ENCODE measurements around the gene RPN2. TPM values are rescaled to one million over a fixed set of nuclear protein-coding genes. Genes with fewer than 3 reads are reported as not detected.

RPN2 gene
- total and polyA plus RNA-seq, 5 experiments from 2014 or later = 94.4 to 239 (median 235) TPM

DNA sequence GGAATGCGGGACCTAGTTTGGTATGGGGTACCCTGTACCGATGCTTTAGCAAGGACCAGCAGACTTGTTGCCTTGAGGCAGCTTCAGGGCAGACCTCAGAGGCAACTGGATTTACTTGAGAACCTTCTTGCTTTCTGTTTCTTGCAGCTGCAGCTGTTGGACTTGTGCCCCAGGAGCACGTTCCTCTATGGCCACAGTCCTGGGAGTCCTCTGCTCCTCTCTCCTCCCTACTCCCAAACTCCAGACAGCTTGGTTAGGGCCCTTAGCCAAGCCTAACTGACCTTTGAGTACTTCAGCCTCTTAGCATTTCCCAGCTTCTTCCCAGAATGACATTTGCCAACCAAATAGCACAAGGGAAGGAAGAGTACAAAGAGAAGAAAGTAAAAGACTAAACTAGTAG lies 47.8 kb downstream of the RPN2 start:
- H3K27ac Mint-ChIP-seq = peak overlapping the region in 1 of 10 donors; percentile 19
- POLR2A ChIA-PET = no interaction called here
- H3K4me3 Mint-ChIP-seq = no peak overlapping the region

GRCh38 chr20:37228082-37228481 lies 49.0 kb downstream of the RPN2 start:
- DNase-seq = no peak
- no peak for ATAC-seq
- Mint-ChIP-seq H3K4me3 (no peak overlapping the region), H3K27me3 (no peaks in the 10 kb centered on the region), H3K36me3 (peaks cover 7 to 97% (median 34%) of the 10 kb centered on the region in 3 donors), H3K4me1 (peaks cover 0 to 1% (median 0%) of the 10 kb centered on the region in 4 donors), H3K27ac (no peak overlapping the region), H3K9me3 (no peaks in the 10 kb centered on the region)
- POLR2A ChIA-PET = no interaction called here

More for the DNA sequence above, 47.8 kb downstream of the RPN2 start:
- ATAC-seq (no peak), DNase-seq (no peak)
- Mint-ChIP-seq H3K36me3 (peaks cover 7 to 96% (median 29%) of the 10 kb centered on the region in 3 donors), H3K9me3 (no peaks in the 10 kb centered on the region), H3K27me3 (no peaks in the 10 kb centered on the region), H3K4me1 (peaks cover 0 to 1% (median 0%) of the 10 kb centered on the region in 4 donors)

GRCh38 chr20:37228656-37229055 lies 49.5 kb downstream of the RPN2 start:
- H3K4me1 Mint-ChIP-seq = peaks cover 0 to 1% (median 0%) of the 10 kb centered on the region in 4 donors
- H3K36me3 Mint-ChIP-seq = peaks cover 7 to 98% (median 31%) of the 10 kb centered on the region in 3 donors
- DNase-seq (no peak), ATAC-seq (no peak)
- H3K9me3 Mint-ChIP-seq = no peaks in the 10 kb centered on the region
- H3K27ac Mint-ChIP-seq = peak overlapping the region in 2 of 10 donors; percentile 40 to 44
- H3K4me3 Mint-ChIP-seq = no peak overlapping the region
- H3K27me3 Mint-ChIP-seq = no peaks in the 10 kb centered on the region
- POLR2A ChIA-PET = no interaction called here

DNA sequence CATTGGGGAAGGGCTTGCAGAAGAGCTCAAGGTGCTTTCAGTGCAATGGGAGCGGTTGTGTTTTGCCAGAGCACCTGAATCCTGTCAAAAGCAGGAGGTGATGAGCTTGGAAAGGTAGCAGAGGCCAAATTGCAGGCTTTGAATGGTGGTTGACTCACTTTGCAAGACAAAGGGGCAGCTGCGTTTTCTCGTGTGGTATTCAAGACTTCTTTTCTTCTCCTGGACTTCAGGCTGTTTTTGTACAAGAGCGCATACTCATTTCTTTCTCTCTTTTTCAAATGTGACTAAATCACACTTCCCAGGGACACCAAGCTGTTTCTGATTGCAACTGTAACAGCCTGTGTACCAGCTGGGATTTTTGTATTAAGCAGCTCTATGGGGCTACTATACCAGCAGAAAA lies 50.2 kb downstream of the RPN2 start:
- no peak overlapping the region for H3K4me3 Mint-ChIP-seq
- no peak for DNase-seq
- H3K4me1 Mint-ChIP-seq = peaks cover 0 to 1% (median 0%) of the 10 kb centered on the region in 4 donors
- POLR2A ChIA-PET = no interaction called here
- no peaks in the 10 kb centered on the region for H3K9me3 Mint-ChIP-seq
- H3K27me3 Mint-ChIP-seq = no peaks in the 10 kb centered on the region
- no peak for ATAC-seq
- H3K36me3 Mint-ChIP-seq = peaks cover 7 to 98% (median 25%) of the 10 kb centered on the region in 3 donors
- H3K27ac Mint-ChIP-seq = peak overlapping the region in 3 of 10 donors; percentile 22 to 59 (median 40)

DNA sequence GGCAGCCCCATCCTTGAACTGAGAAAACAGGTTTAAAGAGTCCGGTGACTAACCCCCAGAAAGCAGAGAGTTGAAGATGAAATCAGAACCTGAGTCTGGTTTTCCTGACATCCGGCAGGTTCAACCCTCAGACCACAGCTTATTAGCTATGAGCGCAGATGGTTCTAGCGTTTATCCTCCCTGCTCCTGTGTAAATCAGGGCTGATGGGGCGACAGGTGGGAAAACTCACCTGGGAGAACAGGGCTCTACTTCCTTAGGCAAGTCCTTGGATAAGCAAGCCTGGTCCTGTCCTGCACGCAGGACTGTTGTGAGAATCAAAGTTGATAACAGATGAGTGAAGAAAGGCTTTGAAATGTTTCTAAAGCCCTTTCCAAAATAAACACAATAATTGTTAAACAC lies 51.1 kb downstream of the RPN2 start:
- DNase-seq = no peak
- Mint-ChIP-seq H3K4me1 (peaks cover 0 to 1% (median 0%) of the 10 kb centered on the region in 4 donors), H3K36me3 (peaks cover 7 to 98% (median 24%) of the 10 kb centered on the region in 3 donors), H3K27ac (no peak overlapping the region), H3K4me3 (no peak overlapping the region), H3K9me3 (no peaks in the 10 kb centered on the region), H3K27me3 (no peaks in the 10 kb centered on the region)
- ATAC-seq = no peak
- POLR2A ChIA-PET = interaction anchor here (0.6 kb wide), 1 partner anchor 1765 kb away, joined by 6 read pairs; no protein-coding TSS in a partner anchor

DNA sequence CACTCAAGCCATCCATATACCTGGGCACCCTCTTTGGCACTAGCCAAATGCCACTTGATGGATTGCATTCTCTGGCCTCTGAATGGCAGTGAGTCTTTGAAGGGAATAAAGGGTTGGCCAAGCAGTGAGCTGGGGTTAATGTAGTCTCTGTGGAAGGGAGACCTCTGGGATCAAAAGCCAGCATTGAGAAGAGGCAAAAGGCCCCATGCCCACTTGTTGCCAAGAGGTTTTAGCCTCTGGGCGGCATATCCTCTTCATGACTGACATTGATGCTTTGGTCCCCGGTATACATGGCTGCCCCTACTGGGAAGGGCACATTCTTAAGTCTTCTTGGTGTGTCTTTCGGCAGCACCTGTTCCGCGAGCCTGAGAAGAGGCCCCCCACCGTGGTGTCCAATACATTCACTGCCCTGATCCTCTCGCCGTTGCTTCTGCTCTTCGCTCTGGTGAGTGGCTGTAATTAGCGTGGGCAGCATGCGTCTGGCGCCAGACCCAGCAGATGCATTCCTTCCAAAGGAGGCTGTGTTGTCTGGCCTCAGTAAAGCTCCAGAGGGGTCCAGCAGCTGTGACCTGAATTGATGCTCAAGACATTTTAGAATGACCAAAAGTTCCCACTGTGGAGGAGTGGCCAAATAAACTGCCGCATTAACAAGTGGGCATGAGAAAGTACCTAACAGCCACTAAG lies 53.0 kb downstream of the RPN2 start:
- H3K27ac Mint-ChIP-seq = peak overlapping the region in 1 of 10 donors; percentile 5
- H3K36me3 Mint-ChIP-seq = peaks cover 7 to 99% (median 26%) of the 10 kb centered on the region in 3 donors
- H3K27me3 Mint-ChIP-seq = no peaks in the 10 kb centered on the region
- peaks cover 0 to 1% (median 0%) of the 10 kb centered on the region in 4 donors for H3K4me1 Mint-ChIP-seq
- DNase-seq (no peak), ATAC-seq (no peak)
- POLR2A ChIA-PET = no interaction called here
- H3K9me3 Mint-ChIP-seq = no peaks in the 10 kb centered on the region
- no peak overlapping the region for H3K4me3 Mint-ChIP-seq

GRCh38 chr20:37233548-37234253 lies 54.6 kb downstream of the RPN2 start:
- peaks cover 12 to 98% (median 21%) of the 10 kb centered on the region in 3 donors for H3K36me3 Mint-ChIP-seq
- H3K4me1 Mint-ChIP-seq = peaks cover 0 to 1% (median 0%) of the 10 kb centered on the region in 4 donors
- no peak overlapping the region for H3K4me3 Mint-ChIP-seq
- DNase-seq (no peak), ATAC-seq (no peak)
- POLR2A ChIA-PET = no interaction called here
- H3K27me3 Mint-ChIP-seq = no peaks in the 10 kb centered on the region
- H3K27ac Mint-ChIP-seq = no peak overlapping the region
- no peaks in the 10 kb centered on the region for H3K9me3 Mint-ChIP-seq

- peaks cover 0 to 1% (median 0%) of the 10 kb centered on the region in 4 donors for H3K4me1 Mint-ChIP-seq
- peaks cover 8 to 98% (median 19%) of the 10 kb centered on the region in 3 donors for H3K36me3 Mint-ChIP-seq
- no peaks in the 10 kb centered on the region for H3K9me3 Mint-ChIP-seq
- POLR2A ChIA-PET = no interaction called here
- no peak overlapping the region for H3K4me3 Mint-ChIP-seq
- ATAC-seq = no peak
- H3K27me3 Mint-ChIP-seq = no peaks in the 10 kb centered on the region
- no peak for DNase-seq
- H3K27ac Mint-ChIP-seq = no peak overlapping the region
Measured at GRCh38 chr20:37234254-37234581, 55.1 kb downstream of the RPN2 start.

GRCh38 chr20:37235065-37235464 lies 55.9 kb downstream of the RPN2 start:
- DNase-seq (no peak), ATAC-seq (no peak)
- Mint-ChIP-seq H3K36me3 (peaks cover 5 to 98% (median 20%) of the 10 kb centered on the region in 3 donors), H3K9me3 (no peaks in the 10 kb centered on the region), H3K4me3 (no peak overlapping the region), H3K27ac (no peak overlapping the region), H3K27me3 (no peaks in the 10 kb centered on the region), H3K4me1 (peaks cover 0 to 1% (median 0%) of the 10 kb centered on the region in 4 donors)
- POLR2A ChIA-PET = no interaction called here

GRCh38 chr20:37236462-37236861 lies 57.3 kb downstream of the RPN2 start:
- no peaks in the 10 kb centered on the region for H3K27me3 Mint-ChIP-seq
- H3K27ac Mint-ChIP-seq = peak overlapping the region in 1 of 10 donors; percentile 31
- POLR2A ChIA-PET = no interaction called here
- H3K36me3 Mint-ChIP-seq = peaks cover 9 to 98% (median 24%) of the 10 kb centered on the region in 3 donors
- H3K4me3 Mint-ChIP-seq = no peak overlapping the region
- H3K9me3 Mint-ChIP-seq = no peaks in the 10 kb centered on the region
- DNase-seq (no peak), ATAC-seq (no peak)
- no peaks in the 10 kb centered on the region for H3K4me1 Mint-ChIP-seq

DNA sequence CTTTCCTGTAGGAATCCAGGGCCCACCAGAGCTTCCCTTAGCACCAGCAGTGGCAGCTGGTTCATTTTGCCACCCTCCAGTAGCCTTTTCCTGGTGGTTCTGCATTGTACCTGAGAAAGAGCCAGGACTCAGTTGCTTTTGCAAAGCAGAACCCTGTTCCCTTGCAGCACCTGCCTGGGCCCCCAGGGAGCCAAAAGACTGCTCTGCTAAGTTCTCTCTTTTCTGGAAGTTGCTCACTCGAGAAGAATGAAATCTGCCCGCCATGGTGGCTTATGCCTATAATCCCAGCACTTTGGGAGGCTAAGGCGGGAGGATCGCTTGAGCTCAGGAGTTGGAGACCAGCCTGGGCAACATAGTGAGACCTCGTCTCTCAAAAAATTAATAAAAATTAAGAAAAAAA lies 58.5 kb downstream of the RPN2 start:
- POLR2A ChIA-PET = no interaction called here
- H3K36me3 Mint-ChIP-seq = peaks cover 9 to 98% (median 20%) of the 10 kb centered on the region in 3 donors

GRCh38 chr20:37238426-37238825 lies 59.3 kb downstream of the RPN2 start:
- POLR2A ChIA-PET = no interaction called here
- Mint-ChIP-seq H3K9me3 (no peaks in the 10 kb centered on the region), H3K27me3 (no peaks in the 10 kb centered on the region), H3K27ac (peak overlapping the region in 3 of 10 donors; percentile 28 to 53 (median 29)), H3K4me1 (peaks cover 0 to 2% (median 0%) of the 10 kb centered on the region in 4 donors), H3K36me3 (peaks cover 9 to 98% (median 18%) of the 10 kb centered on the region in 3 donors), H3K4me3 (no peak overlapping the region)
- no peak for ATAC-seq
- no peak for DNase-seq

More for the DNA sequence above, 58.5 kb downstream of the RPN2 start:
- no peak overlapping the region for H3K27ac Mint-ChIP-seq
- H3K4me3 Mint-ChIP-seq = no peak overlapping the region
- ATAC-seq (no peak), DNase-seq (no peak)
- H3K27me3 Mint-ChIP-seq = no peaks in the 10 kb centered on the region
- no peaks in the 10 kb centered on the region for H3K4me1 Mint-ChIP-seq
- no peaks in the 10 kb centered on the region for H3K9me3 Mint-ChIP-seq

DNA sequence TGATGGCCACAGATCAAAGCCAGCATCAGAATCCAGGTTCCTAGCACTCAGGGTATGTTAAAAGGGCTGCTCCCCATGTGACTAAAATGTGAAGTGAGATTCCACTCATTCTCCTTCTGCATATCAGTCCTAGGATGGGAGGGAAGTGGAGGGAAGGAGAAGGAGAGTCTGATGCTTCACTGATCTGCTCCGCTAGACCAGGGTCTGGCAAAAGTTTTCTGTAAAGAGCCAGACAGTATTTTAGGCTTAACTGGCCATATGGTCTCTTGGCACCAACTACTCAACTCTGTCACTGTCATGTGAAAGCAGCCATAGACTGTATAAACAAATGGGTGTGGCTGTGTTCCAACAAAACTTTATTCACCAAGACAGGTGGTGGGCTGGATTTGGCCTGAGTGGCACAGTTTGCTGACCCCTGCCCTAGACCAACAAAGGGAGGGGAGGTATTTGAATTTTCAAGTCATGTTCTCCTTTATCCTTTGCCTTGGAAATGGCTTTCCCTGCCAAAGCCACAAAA lies 59.9 kb downstream of the RPN2 start:
- DNase-seq (no peak), ATAC-seq (no peak)
- peaks cover 9 to 98% (median 18%) of the 10 kb centered on the region in 3 donors for H3K36me3 Mint-ChIP-seq
- no peaks in the 10 kb centered on the region for H3K27me3 Mint-ChIP-seq
- peak overlapping the region in 1 of 10 donors; percentile 28 for H3K27ac Mint-ChIP-seq
- H3K4me3 Mint-ChIP-seq = no peak overlapping the region
- no peaks in the 10 kb centered on the region for H3K9me3 Mint-ChIP-seq
- POLR2A ChIA-PET = no interaction called here
- peaks cover 0 to 3% (median 0%) of the 10 kb centered on the region in 4 donors for H3K4me1 Mint-ChIP-seq

Data from naive thymus-derived CD8-positive, alpha-beta T cell (primary cell).